HepG2 (cell line): ENCODE results near the gene M1AP. TPM values are rescaled to one million over a fixed set of nuclear protein-coding genes. Genes with fewer than 3 reads are reported as not detected.

ENCODE experiments used
- CBX2 ChIP-seq, 2 experiments: fragments of 200-600 bp in 1 of 2; sonication (generic); formaldehyde crosslinking in 1 of 2; IDR thresholded peaks; 2 replicates each; pipeline versions ENCODE4 v1.7.0 to v1.8.1; 2018 to 2022; ENCODE audit warnings: low read depth in 2 of 2, low read length in 1 of 2, mild to moderate bottlenecking in 1 of 2, missing genetic modification reagents in 1 of 2
- GFI1 ChIP-seq: sonication (generic); formaldehyde crosslinking; IDR thresholded peaks from 2 replicates; pipeline ENCODE4 v1.5.0; 2020; ENCODE audit warnings: missing genetic modification reagents, mild to moderate bottlenecking, borderline replicate concordance
- KDM2A ChIP-seq: sonication (generic); formaldehyde crosslinking; IDR thresholded peaks from 2 replicates; pipeline ENCODE4 v1.4.0; 2020; ENCODE audit warnings: low read depth, missing genetic modification reagents, borderline replicate concordance
- MED8 ChIP-seq: sonication (generic); formaldehyde crosslinking; IDR thresholded peaks from 2 replicates; pipeline ENCODE4 v1.8.1; 2023; ENCODE audit warnings: mild to moderate bottlenecking, missing genetic modification reagents; ENCODE audit not compliant: insufficient replicate concordance
- MIER3 ChIP-seq: IDR thresholded peaks from 2 replicates; pipeline ENCODE4 v1.6.1; 2016; ENCODE audit warnings: missing compliant biosample characterization, borderline replicate concordance
- NR2C2 ChIP-seq: sonication (generic); formaldehyde crosslinking; IDR thresholded peaks from 2 replicates; pipeline ENCODE4 v1.4.0; 2020; ENCODE audit warnings: missing genetic modification reagents, mild to moderate bottlenecking, moderate library complexity, borderline replicate concordance
- TMF1 ChIP-seq: sonication (generic); formaldehyde crosslinking; IDR thresholded peaks from 2 replicates; pipeline ENCODE4 v1.8.1; 2022; ENCODE audit warnings: low read depth, missing genetic modification reagents
- ZBTB8A ChIP-seq: sonication (generic); formaldehyde crosslinking; IDR thresholded peaks from 2 replicates; pipeline ENCODE4 v1.4.0; 2020; ENCODE audit warnings: mild to moderate bottlenecking, low read depth, missing genetic modification reagents, borderline replicate concordance
- ZFP36L1 ChIP-seq: sonication (generic); formaldehyde crosslinking; IDR thresholded peaks from 2 replicates; pipeline ENCODE4 v1.8.0; 2022; ENCODE audit warnings: mild to moderate bottlenecking, missing genetic modification reagents, moderate library complexity
- ZFP90 ChIP-seq: sonication (generic); formaldehyde crosslinking; IDR thresholded peaks from 2 replicates; pipeline ENCODE4 v1.8.0; 2022; ENCODE audit warnings: missing genetic modification reagents, mild to moderate bottlenecking, inconsistent platforms, borderline replicate concordance
- ZNF652 ChIP-seq: IDR thresholded peaks from 2 replicates; pipeline ENCODE4 v1.6.1; 2016; ENCODE audit warnings: low read depth, borderline replicate concordance
- ZNF816 ChIP-seq: sonication (generic); formaldehyde crosslinking; IDR thresholded peaks from 2 replicates; pipeline ENCODE4 v1.8.0; 2022; ENCODE audit warnings: missing genetic modification reagents, mild to moderate bottlenecking, borderline replicate concordance
- polyA plus RNA-seq, 8 experiments: library from polyadenylated mRNA; depleted of rRNA in 3 of 8; stranded (reverse) in 7 of 8; unstranded in 1 of 8; fragments of >200 nt; fragmentation: Illumina TruSeq in 4 of 8; extraction: Trizol in 4 of 8; gene quantifications; 2 replicates each; pipeline versions ENCODE4 v1.2.1 to v1.2.3, GENCODE V29; 2011 to 2016; ENCODE audit warnings: low read depth in 4 of 8, missing spikeins in 1 of 8, mixed read lengths in 1 of 8; ENCODE audit not compliant: insufficient read depth in 1 of 8
- total RNA-seq, 5 experiments: library from RNA; depleted of rRNA; stranded (reverse); fragments of >200 nt; fragmentation: Illumina TruSeq; extraction: Trizol; gene quantifications; 2 replicates each; pipeline ENCODE4 v1.2.3, GENCODE V29; 2016; ENCODE audit warnings: low read depth in 1 of 5
- TF ChIP-seq, protein P1 (sequence below): sonication (generic); formaldehyde crosslinking; IDR thresholded peaks from 2 replicates; pipeline ENCODE4 v1.5.0; 2020; ENCODE audit warnings: missing genetic modification reagents, mild to moderate bottlenecking, borderline replicate concordance
- TF ChIP-seq, protein P2 (sequence below): sonication (generic); formaldehyde crosslinking; conservative IDR thresholded peaks from 2 replicates; pipeline ENCODE4 v1.8.0; 2022; ENCODE audit warnings: missing genetic modification reagents
- TF ChIP-seq, protein P3 (sequence below): sonication (generic); formaldehyde crosslinking; IDR thresholded peaks from 2 replicates; pipeline ENCODE4 v1.4.0; 2020; ENCODE audit warnings: missing genetic modification reagents
- TF ChIP-seq, protein P4 (sequence below): sonication (generic); formaldehyde crosslinking; IDR thresholded peaks from 2 replicates; pipeline ENCODE4 v1.4.0; 2020; ENCODE audit warnings: missing genetic modification reagents, borderline replicate concordance

The M1AP gene
- total and polyA plus RNA-seq, 2 of the 13 experiments (the other 11 are each of a cell fraction or from before 2014, with no cell fraction given) = not detected

DNA sequence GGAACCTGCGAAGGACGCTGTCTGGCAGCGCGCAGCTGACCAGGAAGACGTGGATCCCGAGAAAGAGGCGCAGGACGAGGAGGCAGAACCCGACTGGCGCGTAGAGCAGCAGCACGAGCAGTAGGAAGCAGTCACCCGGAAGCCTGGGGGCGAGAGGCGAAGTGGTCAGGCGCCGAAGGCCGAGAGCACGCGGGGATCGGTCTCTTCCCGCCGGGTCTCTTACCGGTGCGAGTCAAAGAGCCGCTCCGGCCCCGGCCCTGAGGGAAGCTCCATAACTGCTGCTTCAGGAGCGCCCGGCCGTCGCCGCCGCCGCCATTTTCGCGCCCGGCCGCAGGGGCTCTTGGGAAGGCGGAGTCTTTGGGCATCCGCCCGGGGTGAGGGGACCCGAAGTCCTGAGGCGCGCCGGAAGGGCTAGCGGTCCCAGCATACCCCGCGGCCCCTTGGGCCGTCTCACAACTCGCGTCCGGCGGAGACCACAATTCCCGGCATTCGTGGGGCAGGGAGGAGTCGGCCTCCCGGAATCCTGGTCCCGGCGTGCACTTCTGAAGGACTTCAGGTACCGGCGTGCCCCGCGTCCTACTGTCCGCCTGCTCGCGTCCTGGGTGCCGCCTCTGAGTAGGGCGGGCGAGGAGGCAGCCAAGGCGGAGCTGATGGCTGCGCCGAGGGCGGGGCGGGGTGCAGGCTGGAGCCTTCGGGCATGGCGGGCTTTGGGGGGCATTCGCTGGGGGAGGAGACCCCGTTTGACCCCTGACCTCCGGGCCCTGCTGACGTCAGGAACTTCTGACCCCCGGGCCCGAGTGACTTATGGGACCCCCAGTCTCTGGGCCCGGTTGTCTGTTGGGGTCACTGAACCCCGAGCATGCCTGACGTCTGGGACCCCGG lies 118.5 kb downstream of the M1AP start, which contains the start of the genes AUP1 and HTRA2 (continued):
- TF ChIP-seq TMF1 (CRISPR knock-in tag) (peak; percentile 51; the same call in 1 of the 2 replicates), GFI1 (CRISPR knock-in tag) (no peak; the same call in none of the 2 replicates), NR2C2 (peak; percentile 98), MED8 (CRISPR knock-in tag) (peak; percentile 85), KDM2A (CRISPR knock-in tag) (peak; percentile 86; the same call in 1 of the 2 replicates), MIER3 (CRISPR knock-in tag) (peak; percentile 92), ZBTB8A (CRISPR knock-in tag) (peak; percentile 52; the same call in 1 of the 2 replicates), ZFP36L1 (peak; percentile 53; the same call in 1 of the 2 replicates), CBX2 (IDR thresholded peaks at IDR 0.05; ENCODE audit: low read depth, low read length) (no peak), CBX2 (CRISPR knock-in tag; IDR thresholded peaks at IDR 0.05; ENCODE audit: low read depth) (no peak), ZNF652 (CRISPR knock-in tag) (no peak; the same call in 1 of the 2 replicates), ZFP90 (peak; percentile 95), ZNF816 (peak; percentile 99)
- TF ChIP-seq, protein P1, sequence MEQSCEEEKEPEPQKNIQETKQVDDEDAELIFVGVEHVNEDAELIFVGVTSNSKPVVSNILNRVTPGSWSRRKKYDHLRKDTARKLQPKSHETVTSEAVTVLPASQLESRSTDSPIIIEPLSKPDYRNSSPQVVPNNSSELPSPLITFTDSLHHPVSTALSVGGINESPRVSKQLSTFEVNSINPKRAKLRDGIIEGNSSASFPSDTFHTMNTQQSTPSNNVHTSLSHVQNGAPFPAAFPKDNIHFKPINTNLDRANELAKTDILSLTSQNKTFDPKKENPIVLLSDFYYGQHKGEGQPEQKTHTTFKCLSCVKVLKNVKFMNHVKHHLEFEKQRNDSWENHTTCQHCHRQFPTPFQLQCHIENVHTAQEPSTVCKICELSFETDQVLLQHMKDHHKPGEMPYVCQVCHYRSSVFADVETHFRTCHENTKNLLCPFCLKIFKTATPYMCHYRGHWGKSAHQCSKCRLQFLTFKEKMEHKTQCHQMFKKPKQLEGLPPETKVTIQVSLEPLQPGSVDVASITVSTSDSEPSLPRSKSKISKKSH = 0 out of 2 replicates have a peak, but pooled peaks have one; percentile 8
- TF ChIP-seq, protein P2, sequence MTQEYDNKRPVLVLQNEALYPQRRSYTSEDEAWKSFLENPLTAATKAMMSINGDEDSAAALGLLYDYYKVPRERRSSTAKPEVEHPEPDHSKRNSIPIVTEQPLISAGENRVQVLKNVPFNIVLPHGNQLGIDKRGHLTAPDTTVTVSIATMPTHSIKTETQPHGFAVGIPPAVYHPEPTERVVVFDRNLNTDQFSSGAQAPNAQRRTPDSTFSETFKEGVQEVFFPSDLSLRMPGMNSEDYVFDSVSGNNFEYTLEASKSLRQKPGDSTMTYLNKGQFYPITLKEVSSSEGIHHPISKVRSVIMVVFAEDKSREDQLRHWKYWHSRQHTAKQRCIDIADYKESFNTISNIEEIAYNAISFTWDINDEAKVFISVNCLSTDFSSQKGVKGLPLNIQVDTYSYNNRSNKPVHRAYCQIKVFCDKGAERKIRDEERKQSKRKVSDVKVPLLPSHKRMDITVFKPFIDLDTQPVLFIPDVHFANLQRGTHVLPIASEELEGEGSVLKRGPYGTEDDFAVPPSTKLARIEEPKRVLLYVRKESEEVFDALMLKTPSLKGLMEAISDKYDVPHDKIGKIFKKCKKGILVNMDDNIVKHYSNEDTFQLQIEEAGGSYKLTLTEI (CRISPR knock-in tag) = no peak
- TF ChIP-seq, protein P3, sequence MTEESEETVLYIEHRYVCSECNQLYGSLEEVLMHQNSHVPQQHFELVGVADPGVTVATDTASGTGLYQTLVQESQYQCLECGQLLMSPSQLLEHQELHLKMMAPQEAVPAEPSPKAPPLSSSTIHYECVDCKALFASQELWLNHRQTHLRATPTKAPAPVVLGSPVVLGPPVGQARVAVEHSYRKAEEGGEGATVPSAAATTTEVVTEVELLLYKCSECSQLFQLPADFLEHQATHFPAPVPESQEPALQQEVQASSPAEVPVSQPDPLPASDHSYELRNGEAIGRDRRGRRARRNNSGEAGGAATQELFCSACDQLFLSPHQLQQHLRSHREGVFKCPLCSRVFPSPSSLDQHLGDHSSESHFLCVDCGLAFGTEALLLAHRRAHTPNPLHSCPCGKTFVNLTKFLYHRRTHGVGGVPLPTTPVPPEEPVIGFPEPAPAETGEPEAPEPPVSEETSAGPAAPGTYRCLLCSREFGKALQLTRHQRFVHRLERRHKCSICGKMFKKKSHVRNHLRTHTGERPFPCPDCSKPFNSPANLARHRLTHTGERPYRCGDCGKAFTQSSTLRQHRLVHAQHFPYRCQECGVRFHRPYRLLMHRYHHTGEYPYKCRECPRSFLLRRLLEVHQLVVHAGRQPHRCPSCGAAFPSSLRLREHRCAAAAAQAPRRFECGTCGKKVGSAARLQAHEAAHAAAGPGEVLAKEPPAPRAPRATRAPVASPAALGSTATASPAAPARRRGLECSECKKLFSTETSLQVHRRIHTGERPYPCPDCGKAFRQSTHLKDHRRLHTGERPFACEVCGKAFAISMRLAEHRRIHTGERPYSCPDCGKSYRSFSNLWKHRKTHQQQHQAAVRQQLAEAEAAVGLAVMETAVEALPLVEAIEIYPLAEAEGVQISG (CRISPR knock-in tag) = peak; percentile 98
- TF ChIP-seq, protein P4, sequence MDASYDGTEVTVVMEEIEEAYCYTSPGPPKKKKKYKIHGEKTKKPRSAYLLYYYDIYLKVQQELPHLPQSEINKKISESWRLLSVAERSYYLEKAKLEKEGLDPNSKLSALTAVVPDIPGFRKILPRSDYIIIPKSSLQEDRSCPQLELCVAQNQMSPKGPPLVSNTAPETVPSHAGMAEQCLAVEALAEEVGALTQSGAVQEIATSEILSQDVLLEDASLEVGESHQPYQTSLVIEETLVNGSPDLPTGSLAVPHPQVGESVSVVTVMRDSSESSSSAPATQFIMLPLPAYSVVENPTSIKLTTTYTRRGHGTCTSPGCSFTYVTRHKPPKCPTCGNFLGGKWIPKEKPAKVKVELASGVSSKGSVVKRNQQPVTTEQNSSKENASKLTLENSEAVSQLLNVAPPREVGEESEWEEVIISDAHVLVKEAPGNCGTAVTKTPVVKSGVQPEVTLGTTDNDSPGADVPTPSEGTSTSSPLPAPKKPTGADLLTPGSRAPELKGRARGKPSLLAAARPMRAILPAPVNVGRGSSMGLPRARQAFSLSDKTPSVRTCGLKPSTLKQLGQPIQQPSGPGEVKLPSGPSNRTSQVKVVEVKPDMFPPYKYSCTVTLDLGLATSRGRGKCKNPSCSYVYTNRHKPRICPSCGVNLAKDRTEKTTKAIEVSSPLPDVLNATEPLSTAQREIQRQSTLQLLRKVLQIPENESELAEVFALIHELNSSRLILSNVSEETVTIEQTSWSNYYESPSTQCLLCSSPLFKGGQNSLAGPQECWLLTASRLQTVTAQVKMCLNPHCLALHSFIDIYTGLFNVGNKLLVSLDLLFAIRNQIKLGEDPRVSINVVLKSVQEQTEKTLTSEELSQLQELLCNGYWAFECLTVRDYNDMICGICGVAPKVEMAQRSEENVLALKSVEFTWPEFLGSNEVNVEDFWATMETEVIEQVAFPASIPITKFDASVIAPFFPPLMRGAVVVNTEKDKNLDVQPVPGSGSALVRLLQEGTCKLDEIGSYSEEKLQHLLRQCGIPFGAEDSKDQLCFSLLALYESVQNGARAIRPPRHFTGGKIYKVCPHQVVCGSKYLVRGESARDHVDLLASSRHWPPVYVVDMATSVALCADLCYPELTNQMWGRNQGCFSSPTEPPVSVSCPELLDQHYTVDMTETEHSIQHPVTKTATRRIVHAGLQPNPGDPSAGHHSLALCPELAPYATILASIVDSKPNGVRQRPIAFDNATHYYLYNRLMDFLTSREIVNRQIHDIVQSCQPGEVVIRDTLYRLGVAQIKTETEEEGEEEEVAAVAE (CRISPR knock-in tag) = peak; percentile 59; the same call in 1 of the 2 replicates
